OCI-LY7 (cell line): ENCODE data around the gene FHL3. TPM values are rescaled to one million over a fixed set of nuclear protein-coding genes. Genes with fewer than 3 reads are reported as not detected.

Experiments used
- BruUV-seq: library from RNA; stranded (reverse); fragments of 400-500 nt; replicated peaks from 2 replicates; lab custom pipeline; 2021; lab: Mats Ljungman, UMichigan
- CTCF ChIA-PET: fragments of 300-600 bp; sonication (Branson Sonifier 250); formaldehyde crosslinking; loops from one replicate; lab custom pipeline; 2022; ENCODE audit warnings: antibody characterized with exemption; ENCODE audit not compliant: unreplicated experiment; lab: Charles Lee
- POLR2A ChIA-PET: fragments of 300-600 bp; sonication (Branson Sonifier 250); formaldehyde crosslinking; loops from one replicate; lab custom pipeline; 2022; ENCODE audit warnings: antibody characterized with exemption; lab: Charles Lee
- DNase-seq: peaks from one replicate; pipeline ENCODE4 v3.0.0-alpha.2; 2015; ENCODE audit warnings: low spot score
- H2AFZ ChIP-seq: fragments of 200-600 bp; sonication (generic), shearing (Covaris generic); 2 replicates; pipeline ENCODE4 v1.6.1; 2014; ENCODE audit warnings: mild to moderate bottlenecking, antibody characterized with exemption, low read length, moderate library complexity
- H3K27ac ChIP-seq: fragments of 200-600 bp; sonication (generic); 2 replicates; pipeline ENCODE4 v1.5.1; 2014; ENCODE audit warnings: mixed run types, low read depth, mild to moderate bottlenecking, moderate library complexity, low read length, inconsistent platforms; ENCODE audit not compliant: poor library complexity, severe bottlenecking
- H3K36me3 ChIP-seq: fragments of 200-600 bp; sonication (generic); 2 replicates; pipeline ENCODE4 v1.6.1; 2014; ENCODE audit warnings: mild to moderate bottlenecking, antibody characterized with exemption, low read length, moderate library complexity, mixed read lengths; ENCODE audit not compliant: insufficient read depth
- H3K4me1 ChIP-seq: fragments of 200-600 bp; sonication (generic); 2 replicates; pipeline ENCODE4 v1.5.1; 2014; ENCODE audit warnings: mild to moderate bottlenecking, low read length; ENCODE audit not compliant: insufficient read depth, poor library complexity, severe bottlenecking
- H3K4me2 ChIP-seq: fragments of 200-600 bp; sonication (generic); 2 replicates; pipeline ENCODE4 v1.6.1; 2014; ENCODE audit warnings: mild to moderate bottlenecking, low read length
- H3K4me3 ChIP-seq: fragments of 200-600 bp; sonication (generic); 2 replicates; pipeline ENCODE4 v1.5.1; 2014; ENCODE audit warnings: mild to moderate bottlenecking, low read depth, low read length; ENCODE audit not compliant: poor library complexity, severe bottlenecking
- H3K79me2 ChIP-seq: fragments of 200-600 bp; sonication (generic); 2 replicates; pipeline ENCODE4 v1.6.1; 2016; ENCODE audit warnings: low read depth, mild to moderate bottlenecking, low read length, moderate library complexity, mixed read lengths; ENCODE audit not compliant: insufficient read depth
- H3K9me2 ChIP-seq: fragments of 200-600 bp; sonication (generic); 2 replicates; pipeline ENCODE4 v1.6.1; 2016; ENCODE audit warnings: mild to moderate bottlenecking, low read length, mixed read lengths; ENCODE audit not compliant: insufficient read depth
- H3K9me3 ChIP-seq: fragments of 200-600 bp; sonication (generic); 2 replicates; pipeline ENCODE4 v1.6.1; 2014; ENCODE audit warnings: mild to moderate bottlenecking, mixed run types, low read length, mixed read lengths
- H4K20me1 ChIP-seq: fragments of 200-600 bp; sonication (generic); 2 replicates; pipeline ENCODE4 v1.6.1; 2014; ENCODE audit warnings: mild to moderate bottlenecking, antibody characterized with exemption, low read length, moderate library complexity, mixed read lengths; ENCODE audit not compliant: insufficient read depth
- EZH2phosphoT487 ChIP-seq: fragments of 200-600 bp; sonication (generic); IDR thresholded peaks from 2 replicates; pipeline ENCODE4 v1.6.1; 2018; ENCODE audit warnings: low read depth, borderline replicate concordance, mild to moderate bottlenecking, mixed run types, antibody characterized with exemption, low read length, moderate library complexity, mixed read lengths
- intact Hi-C: fragments of 100-400 bp; cut with micrococcal nuclease; formaldehyde crosslinking; loops from one replicate; pipeline ENCODE4 v1.10.0; 2022; ENCODE audit not compliant: unreplicated experiment
- total RNA-seq, 2 experiments: library from RNA; depleted of rRNA in 1 of 2; stranded (reverse); fragments of >200 nt in 1 of 2; shearing (Covaris generic) in 1 of 2; gene quantifications; 2 replicates each; pipeline ENCODE4 v1.2.3, GENCODE V29; 2014 to 2022
- TF ChIP-seq, protein P1 (sequence below): fragments of 200-600 bp; sonication (generic); conservative IDR thresholded peaks from 2 replicates; pipeline ENCODE4 v1.5.1; 2014; ENCODE audit warnings: mild to moderate bottlenecking, antibody characterized with exemption, low read length, moderate library complexity, mixed read lengths

The FHL3 gene
- total RNA-seq, 2 experiments from 2014 or later: 0.63 to 1.8 TPM

DNA sequence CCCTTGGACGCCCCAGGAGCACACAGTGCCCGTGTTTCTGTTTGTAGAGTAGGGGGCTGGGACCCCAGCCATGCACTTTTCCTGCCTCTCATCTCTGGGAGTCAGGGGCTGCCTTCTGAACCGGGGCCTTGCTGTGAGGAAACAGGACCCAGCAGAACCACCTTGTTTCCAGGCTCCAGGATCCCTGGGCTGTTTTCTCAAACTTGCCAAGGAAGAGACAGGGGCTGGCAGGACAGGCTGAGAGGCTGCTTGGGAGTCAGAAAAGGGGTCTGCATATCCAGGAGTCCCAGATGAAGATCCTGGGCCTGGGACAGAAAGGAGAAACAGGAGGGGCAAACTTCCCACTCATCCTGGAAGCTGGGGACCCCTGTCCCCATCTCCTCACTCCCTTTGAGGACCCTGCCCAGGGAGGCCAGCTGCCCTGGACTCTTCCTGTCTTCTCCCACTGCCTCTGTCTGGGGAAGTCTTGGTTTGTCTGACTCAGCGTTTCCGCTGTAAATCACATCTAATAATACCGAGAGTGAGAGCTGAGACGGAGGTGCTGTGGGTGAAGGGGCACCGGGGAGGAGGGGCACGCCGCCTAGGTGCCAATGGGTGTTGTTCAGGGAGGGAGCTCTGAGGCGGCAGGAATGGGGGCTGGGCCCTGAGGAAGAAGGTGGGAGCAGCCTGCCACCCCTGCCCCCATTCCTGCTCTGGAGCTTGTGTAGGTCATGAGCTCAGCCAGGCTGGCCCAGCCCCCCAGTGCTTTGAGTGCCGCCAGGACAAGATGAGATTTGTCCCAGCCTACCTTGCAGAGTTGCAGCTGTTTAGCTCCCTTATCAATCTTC lies 24.6 kb upstream of the FHL3 start:
- Histone ChIP-seq H3K4me1 (peaks cover 14% of the 10 kb centered on the region), H2AFZ (no peak overlapping the region), H3K9me3 (no peaks in the 10 kb centered on the region), H3K79me2 (no peaks in the 10 kb centered on the region), H4K20me1 (no peaks in the 10 kb centered on the region), H3K4me3 (no peak overlapping the region), H3K4me2 (peak overlapping the region; percentile 34; the same call in 1 of the 2 replicates), H3K36me3 (peaks cover 15% of the 10 kb centered on the region), H3K9me2 (no peaks in the 10 kb centered on the region), H3K27ac (no peak overlapping the region)
- ChIA-PET POLR2A (no interaction called here), CTCF (no interaction called here)
- intact Hi-C loops: loop anchor here (10.0 kb wide), 1 partner anchor 805 kb away; no protein-coding TSS in a partner anchor
- DNase-seq: peak; percentile 25
- TF ChIP-seq, protein P1, sequence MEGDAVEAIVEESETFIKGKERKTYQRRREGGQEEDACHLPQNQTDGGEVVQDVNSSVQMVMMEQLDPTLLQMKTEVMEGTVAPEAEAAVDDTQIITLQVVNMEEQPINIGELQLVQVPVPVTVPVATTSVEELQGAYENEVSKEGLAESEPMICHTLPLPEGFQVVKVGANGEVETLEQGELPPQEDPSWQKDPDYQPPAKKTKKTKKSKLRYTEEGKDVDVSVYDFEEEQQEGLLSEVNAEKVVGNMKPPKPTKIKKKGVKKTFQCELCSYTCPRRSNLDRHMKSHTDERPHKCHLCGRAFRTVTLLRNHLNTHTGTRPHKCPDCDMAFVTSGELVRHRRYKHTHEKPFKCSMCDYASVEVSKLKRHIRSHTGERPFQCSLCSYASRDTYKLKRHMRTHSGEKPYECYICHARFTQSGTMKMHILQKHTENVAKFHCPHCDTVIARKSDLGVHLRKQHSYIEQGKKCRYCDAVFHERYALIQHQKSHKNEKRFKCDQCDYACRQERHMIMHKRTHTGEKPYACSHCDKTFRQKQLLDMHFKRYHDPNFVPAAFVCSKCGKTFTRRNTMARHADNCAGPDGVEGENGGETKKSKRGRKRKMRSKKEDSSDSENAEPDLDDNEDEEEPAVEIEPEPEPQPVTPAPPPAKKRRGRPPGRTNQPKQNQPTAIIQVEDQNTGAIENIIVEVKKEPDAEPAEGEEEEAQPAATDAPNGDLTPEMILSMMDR: no peak
- no peak for TF ChIP-seq EZH2phosphoT487
- BruUV-seq: no TSS peak

DNA sequence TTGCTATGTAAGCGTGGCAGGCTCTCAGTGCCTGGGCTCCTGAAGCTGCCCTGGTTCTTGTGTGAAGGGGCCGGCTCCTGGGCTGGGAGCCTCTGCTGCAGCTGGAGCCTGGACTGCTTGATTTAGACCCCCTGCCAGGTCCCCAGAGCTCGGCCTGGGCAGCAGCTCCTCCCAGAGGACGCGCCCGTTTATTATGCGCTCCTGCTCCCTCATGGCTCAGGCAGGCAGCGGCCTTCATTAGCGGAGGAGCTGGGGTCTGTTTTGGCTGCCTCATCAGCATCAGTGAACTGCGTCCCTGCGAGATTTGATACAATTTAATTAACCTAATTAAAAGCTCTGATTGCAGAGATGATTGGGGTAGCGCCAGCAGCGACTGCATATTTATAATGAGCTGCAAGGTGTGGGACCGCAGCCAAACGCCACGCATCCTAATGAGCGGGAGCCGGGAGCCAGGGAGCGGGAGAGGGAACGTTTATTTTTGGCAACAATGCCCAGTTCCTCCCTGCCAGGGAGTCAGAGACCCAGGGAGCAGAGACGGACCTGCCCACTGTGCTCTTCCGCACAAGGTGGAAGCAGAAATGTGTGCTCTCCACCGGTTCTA lies 23.9 kb upstream of the FHL3 start:
- TF ChIP-seq EZH2phosphoT487: no peak
- TF ChIP-seq, protein P1: no peak
- H3K4me3 ChIP-seq: no peak overlapping the region
- H3K9me3 ChIP-seq: no peaks in the 10 kb centered on the region
- no TSS peak for BruUV-seq
- DNase-seq: no peak
- peaks cover 14% of the 10 kb centered on the region for H3K4me1 ChIP-seq
- H4K20me1 ChIP-seq: no peaks in the 10 kb centered on the region
- H2AFZ ChIP-seq: no peak overlapping the region
- H3K79me2 ChIP-seq: no peaks in the 10 kb centered on the region
- no peaks in the 10 kb centered on the region for H3K9me2 ChIP-seq
- no peak overlapping the region for H3K27ac ChIP-seq
- H3K4me2 ChIP-seq: no peak overlapping the region
- CTCF ChIA-PET: no interaction called here
- POLR2A ChIA-PET: no interaction called here
- intact Hi-C loops: no loop called here
- H3K36me3 ChIP-seq: peaks cover 19% of the 10 kb centered on the region

DNA sequence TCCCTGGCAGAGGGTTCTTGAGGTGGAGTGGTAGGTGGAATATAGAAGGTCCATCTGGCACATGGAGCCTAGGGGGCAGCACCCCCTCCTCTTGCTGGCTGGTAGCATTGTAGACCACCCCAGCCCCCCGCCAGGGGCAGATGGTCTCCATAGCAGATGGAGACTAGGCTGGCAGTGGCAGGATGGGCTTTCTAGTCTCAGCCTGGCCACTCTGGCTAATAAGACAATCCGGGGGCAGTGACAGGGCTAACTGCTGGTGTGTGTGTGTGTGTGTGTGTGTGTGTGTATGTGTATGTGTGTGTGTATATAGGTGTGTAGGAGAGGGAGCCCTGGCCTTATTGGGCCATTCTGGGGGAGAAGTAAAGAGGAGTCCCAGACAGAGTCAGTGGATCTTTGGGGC lies 23.4 kb upstream of the FHL3 start:
- TF ChIP-seq EZH2phosphoT487: no peak
- TF ChIP-seq, protein P1: 0 out of 2 replicates have a peak, but pooled peaks have one; percentile 43
- H2AFZ ChIP-seq: no peak overlapping the region
- H3K79me2 ChIP-seq: no peaks in the 10 kb centered on the region
- POLR2A ChIA-PET: no interaction called here
- no peaks in the 10 kb centered on the region for H3K9me3 ChIP-seq
- DNase-seq: no peak
- H3K36me3 ChIP-seq: peaks cover 24% of the 10 kb centered on the region
- CTCF ChIA-PET: no interaction called here
- H4K20me1 ChIP-seq: no peaks in the 10 kb centered on the region
- H3K4me2 ChIP-seq: no peak overlapping the region
- H3K9me2 ChIP-seq: no peaks in the 10 kb centered on the region
- no TSS peak for BruUV-seq
- peaks cover 14% of the 10 kb centered on the region for H3K4me1 ChIP-seq
- H3K4me3 ChIP-seq: no peak overlapping the region
- H3K27ac ChIP-seq: no peak overlapping the region
- intact Hi-C loops: no loop called here
